Ramos (cell line): Measurements from ENCODE around the gene CCDC85B.
"Not testable (repeated sequence)": the region's sequence is repeated elsewhere in the genome, so short reads cannot be mapped to it uniquely, and the experiment has no call there.

Source experiments
- in situ Hi-C: fragments of 300-500 bp; cut with MboI; formaldehyde crosslinking; loops from one replicate; pipeline ENCODE4 v1.14.3; 2022; ENCODE audit warnings: low sequenced_read_pairs; ENCODE audit not compliant: unreplicated experiment

CCDC85B gene

GRCh38 chr11:65890324-65891218 lies at the start of gene CCDC85B:
TSS of gene CCDC85B (plus strand) at chr11:65890673. CDS start at chr11:65890784, 111 bp downstream.
- in situ Hi-C loops: no loop called here

GRCh38 chr11:65842144-65842543 lies 48.3 kb upstream of the CCDC85B start:
- in situ Hi-C loops: no loop called here

GRCh38 chr11:65843811-65844210 lies 46.7 kb upstream of the CCDC85B start:
- in situ Hi-C loops: no loop called here

GRCh38 chr11:65844231-65844872 lies 46.1 kb upstream of the CCDC85B start:
- in situ Hi-C loops: no loop called here

- in situ Hi-C loops: no loop called here
These were observed 42.7 kb upstream of the CCDC85B start for GRCh38 chr11:65847746-65848145.

GRCh38 chr11:65848693-65849092 lies 41.8 kb upstream of the CCDC85B start:
- in situ Hi-C loops: not testable (repeated sequence)

GRCh38 chr11:65849366-65849765 lies 41.1 kb upstream of the CCDC85B start:
- in situ Hi-C loops: no loop called here

- in situ Hi-C loops: no loop called here
These were observed 40.7 kb upstream of the CCDC85B start for GRCh38 chr11:65849771-65850216.

- in situ Hi-C loops: no loop called here
These were observed 40.0 kb upstream of the CCDC85B start for GRCh38 chr11:65850217-65851082.

GRCh38 chr11:65851083-65851579 lies 39.3 kb upstream of the CCDC85B start:
- in situ Hi-C loops: no loop called here

GRCh38 chr11:65851811-65852507 lies 38.5 kb upstream of the CCDC85B start:
- in situ Hi-C loops: no loop called here

GRCh38 chr11:65852508-65853245 lies 37.8 kb upstream of the CCDC85B start:
- in situ Hi-C loops: no loop called here

- in situ Hi-C loops: no loop called here
These were observed 37.1 kb upstream of the CCDC85B start for GRCh38 chr11:65853246-65853979.

- in situ Hi-C loops: no loop called here
These were observed 36.3 kb upstream of the CCDC85B start for GRCh38 chr11:65854161-65854592.

- in situ Hi-C loops: no loop called here
These were observed 35.3 kb upstream of the CCDC85B start for GRCh38 chr11:65854852-65855837.

- in situ Hi-C loops: no loop called here
These were observed 34.5 kb upstream of the CCDC85B start for GRCh38 chr11:65855927-65856363.
